IPS-NIHi11 (cell line): ENCODE measurements around the gene C6orf118.
A peak's percentile ranks its signal among the peaks of the same experiment; 100 is the strongest.

Experiments used
- DNase-seq: peaks from one replicate; pipeline ENCODE4 v3.0.0; 2012; ENCODE audit warnings: mixed read lengths, low spot score

The C6orf118 gene

DNA sequence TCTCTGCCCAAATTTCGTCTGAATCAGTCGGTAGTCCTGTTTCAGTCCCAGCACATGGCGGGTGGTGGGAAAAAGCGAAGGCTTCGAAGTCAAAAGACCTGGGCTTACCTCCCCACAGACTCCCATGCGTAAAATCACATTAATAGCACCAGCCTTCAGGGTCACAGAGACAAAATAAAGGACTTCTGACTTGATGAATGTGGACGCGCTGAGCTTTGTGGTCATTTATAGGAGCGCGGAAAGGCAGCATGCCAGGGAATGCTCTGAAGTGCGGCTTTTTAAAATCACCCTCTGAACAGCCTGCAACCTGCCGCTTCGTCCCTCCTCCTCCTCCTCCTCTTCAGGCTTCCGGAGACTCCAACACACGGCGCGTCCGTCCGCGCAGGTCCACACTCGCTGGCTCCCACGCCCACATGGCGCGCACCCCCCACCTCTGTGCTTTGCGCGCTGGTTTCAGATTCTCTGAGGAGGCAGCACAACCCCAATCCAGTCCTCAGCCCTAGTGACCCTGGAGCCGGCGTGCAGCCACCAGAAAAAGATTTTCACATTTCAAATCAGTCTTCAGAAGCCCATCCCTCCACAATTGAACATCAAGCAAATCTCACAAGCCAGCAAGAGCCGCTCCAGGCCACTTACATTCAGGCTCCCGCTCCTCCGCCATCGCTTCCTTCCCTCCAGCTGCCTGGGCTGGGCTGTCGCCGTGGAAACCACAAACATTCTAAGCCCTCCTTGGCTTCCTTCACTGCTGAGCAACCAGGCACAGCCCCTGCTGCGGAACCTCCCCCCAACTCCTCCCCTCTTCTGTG lies at the start of gene C6orf118:
Gene C6orf118, minus strand, starts transcription at position 680 of the 806 bp plus-strand sequence. Its CDS starts 19 bp downstream, at position 661.
- DNase-seq: peak; percentile 88

DNA sequence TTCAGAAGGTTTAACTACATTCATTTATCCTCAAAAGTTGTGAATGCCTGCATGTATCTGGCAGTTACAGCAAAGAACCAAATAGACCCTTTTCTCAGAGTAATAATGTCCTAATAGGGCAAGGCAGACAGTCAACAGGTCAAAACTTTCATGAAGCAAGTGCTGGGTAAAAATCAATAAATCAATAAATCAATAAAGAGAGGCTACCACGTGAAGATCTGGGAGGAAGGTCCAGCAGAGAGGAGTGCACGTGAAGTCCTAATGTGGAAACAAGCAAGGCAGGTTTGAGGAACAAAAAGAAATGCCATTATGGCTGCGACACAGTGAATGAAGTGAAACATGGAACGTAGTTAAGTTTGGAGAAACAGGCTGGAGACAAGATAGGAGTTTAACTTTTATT lies 36.3 kb upstream of the C6orf118 start:
- no peak for DNase-seq

DNA sequence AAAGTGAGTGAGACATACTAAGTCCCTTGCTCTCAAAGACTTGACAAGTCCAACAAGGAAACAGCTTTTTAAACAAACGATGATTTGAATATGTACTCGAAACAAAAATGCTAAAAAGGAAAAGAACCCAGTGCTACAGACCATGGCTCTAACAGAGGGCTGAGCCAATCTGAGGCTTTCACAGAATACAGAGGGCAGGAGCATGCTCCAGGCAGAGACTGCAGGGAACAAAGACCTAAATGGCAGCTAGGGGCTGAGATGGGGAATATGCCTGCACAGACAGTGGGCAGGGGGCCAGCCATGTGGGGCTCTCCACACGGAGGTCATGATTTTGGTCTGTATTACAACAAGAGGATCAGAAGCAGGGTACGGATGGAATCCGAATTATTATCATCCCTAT lies 31.1 kb upstream of the C6orf118 start:
- no peak for DNase-seq

DNA sequence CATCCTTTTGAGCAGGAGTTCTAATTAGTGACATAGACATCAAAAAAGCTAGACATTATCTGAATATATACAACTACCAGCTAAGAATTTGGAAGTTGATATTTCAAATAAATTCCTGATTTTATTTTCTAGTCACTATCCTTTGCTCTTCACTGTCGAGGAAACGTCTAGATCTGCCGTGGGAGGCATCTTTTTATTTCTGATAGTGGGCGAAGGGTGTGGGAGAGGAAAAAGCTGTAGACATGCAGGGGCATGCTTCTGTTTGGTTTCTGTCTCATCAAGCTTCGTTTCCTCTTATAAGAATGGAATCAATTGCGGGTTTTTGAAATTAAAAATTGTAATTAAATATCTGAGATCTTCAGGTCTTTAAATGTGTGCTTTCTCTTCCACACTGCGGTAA lies 16.2 kb upstream of the C6orf118 start:
- no peak for DNase-seq

DNA sequence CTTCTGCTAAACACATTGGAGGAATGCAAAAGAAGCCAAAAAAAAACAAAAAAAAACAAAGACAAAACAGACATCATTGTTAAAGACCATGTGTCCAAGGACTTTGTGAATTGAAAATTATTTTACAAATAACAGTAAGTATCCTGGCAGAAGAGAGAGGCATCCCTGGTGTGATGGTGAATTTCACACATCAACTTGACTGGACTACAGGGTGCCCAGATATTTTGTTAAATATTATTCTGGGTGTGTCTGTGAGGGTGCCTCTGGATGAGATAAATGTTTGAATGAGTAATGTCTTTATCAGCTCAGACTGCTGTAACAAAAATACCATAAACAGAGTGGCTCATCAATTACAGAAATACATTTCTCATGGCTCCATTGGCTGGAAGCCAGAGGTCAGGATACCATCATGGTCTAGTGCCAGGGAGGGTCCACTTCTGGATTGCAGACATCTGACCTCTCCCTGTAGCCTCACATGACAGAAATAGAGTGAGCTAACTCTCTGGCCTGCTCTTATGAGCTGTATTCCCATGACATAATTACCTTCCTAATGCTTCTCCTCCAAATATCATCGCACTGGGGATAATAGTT lies 12.2 kb upstream of the C6orf118 start:
- DNase-seq: no peak

DNA sequence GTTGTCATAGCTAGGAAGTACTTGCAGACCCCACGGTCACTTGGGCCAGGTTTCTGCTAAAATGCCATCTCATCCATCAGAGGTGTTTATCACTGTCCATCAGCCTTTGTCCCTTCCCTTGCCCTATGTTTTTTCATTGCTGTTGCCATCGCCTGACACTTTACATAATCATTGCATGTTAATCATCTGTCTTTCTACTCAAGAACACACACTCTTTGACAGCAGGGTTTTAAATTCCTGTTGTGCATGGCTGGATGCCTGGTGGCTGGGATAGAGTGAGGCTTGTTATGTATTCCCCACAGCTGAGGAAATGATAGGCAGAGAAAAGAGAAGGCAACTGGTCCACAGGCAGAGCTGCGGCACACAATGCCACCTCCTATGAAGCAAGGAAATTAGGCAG lies 11.7 kb upstream of the C6orf118 start:
- no peak for DNase-seq

DNA sequence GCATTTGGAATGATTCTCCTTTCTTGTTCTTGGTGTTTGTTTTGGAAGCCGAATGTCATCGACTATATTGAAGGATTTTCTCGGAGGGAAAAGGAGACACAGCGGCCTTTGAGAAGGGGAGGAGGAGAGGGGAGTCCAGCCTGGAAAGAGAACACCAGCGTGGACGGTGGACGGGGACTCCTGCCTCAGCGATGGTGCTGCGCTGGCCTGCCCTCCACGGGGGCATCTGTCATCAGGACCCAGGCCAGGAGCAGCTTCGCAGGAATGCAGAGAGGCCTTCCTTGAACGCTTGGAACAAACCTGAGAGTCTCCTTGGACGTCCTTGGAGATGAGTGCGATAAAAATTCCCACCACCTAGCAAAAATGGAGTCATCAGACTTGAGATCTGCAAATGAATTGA lies 8.3 kb upstream of the C6orf118 start:
- no peak for DNase-seq

DNA sequence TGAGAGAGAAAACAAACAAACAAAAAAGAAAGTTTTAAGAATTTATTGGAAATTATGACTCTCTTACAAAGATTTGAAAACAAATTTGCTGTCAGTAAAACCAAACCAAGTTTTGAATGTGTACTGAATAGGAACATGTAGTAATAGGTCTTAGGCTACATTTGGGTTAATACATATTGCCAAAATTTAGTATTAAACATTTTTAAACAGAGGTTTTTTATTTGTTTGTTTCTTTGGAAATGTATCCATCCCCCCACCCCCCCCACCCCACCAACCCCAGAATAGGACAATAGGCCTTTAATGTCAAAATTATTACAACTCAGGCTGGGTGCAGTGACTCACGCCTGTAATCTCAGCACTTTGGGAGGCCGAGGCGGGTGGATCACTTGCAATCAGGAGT lies 2.5 kb downstream of the C6orf118 start:
- no peak for DNase-seq

DNA sequence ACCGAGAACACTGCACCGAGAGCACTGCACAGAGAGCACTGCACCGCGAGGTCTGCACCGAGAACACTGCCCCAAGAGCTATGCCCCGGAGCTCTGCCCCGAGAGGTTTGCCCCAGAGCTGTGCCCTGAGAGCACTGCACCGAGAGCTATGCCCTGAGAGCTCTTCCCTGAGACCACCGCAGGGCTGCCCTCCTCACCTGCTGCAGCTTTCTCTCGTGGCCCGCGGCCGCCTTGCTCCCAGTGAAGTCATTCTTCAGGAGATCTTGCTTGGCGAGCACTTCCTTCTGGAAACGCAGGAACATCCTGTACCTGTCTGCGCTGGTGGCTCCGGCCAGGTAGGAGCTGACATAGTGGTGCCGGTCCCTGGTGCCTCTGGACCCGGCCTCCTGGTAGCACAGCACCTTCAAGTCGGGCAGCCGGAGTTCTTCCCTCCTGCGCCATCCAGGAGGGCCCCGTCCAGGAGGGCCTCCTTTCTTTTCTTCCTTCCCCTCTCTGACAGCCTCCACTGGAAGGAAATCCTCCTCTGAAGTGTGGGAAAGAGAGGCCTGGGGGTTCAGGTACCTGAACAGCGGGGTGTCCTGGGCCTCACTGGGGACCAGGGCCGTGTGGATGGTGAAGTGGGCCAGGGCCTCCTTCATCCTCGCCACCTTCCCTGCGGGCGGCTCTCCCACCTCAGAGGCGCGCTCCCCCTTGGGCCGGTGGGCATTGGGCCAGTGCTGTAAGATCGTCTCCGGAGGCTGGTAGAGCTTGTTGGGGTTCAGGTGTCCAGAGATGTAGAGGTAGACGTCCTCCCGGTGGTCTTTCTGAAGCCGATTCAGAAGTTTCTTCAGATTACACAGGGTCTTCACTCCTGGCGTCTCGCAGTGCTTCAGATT lies 7.8 kb downstream of the C6orf118 start:
- no peak for DNase-seq

DNA sequence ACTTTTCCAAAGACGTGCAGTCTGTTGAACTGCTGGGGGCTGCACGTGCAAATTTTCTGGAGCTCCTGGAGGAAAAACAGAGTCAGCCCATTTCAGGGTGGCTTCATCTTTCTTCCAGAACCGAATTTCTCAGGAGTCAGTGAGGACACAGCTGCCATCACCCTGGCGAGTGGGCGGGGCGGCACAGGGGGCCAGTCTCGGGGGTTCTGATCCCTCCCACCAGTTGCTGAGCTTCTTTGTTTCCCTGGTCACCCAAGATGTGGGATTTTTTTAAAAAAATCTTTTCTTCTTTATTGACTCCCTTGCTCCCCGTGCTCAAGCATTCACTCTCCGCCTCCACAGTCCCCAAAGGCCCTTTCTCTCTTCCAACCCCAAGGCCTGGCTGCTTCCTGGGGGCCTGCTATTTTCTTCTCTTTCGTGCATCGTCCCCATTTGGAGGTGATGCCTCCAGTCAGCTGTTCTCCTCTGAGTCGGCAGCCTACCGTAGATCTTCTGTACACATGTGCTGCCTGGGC lies 8.9 kb downstream of the C6orf118 start:
- no peak for DNase-seq

DNA sequence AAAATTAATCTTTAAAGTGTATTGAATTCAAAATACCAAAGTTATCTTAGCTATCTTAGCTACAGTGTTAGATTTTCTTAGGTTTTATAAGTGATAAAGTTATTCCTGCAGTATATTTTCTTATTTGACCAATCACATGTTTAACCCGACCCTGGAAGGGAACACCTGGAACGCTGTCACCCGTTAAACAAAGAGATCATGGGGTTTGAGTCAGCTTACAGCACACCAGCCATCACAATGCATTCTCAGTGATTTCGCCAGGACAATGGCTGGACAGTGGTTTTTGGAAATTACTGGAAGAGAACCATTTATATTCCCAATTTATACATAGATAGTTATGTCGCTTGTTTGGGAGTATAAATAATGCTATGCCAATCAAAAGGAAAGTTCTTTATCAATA lies 10.5 kb downstream of the C6orf118 start:
- DNase-seq: no peak

DNA sequence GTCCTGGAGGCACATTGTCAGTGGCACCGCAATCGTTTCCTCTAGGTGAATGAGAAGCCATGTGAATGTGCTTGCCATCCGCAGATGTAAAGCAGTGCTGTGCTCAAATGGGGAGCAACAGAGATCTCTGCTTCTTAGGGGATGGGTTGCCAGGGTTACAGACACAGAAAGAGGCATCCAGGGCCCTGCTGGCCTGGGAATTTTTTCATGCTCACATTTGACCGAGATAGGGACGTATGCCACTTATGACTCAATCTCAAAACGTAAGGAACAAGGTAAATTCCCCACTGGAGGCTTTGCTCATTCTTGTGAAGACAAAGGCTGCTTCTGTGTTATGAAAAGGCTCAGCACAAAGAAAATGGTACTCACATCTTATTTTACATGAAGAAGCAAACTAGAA lies 11.0 kb downstream of the C6orf118 start:
- DNase-seq: no peak

DNA sequence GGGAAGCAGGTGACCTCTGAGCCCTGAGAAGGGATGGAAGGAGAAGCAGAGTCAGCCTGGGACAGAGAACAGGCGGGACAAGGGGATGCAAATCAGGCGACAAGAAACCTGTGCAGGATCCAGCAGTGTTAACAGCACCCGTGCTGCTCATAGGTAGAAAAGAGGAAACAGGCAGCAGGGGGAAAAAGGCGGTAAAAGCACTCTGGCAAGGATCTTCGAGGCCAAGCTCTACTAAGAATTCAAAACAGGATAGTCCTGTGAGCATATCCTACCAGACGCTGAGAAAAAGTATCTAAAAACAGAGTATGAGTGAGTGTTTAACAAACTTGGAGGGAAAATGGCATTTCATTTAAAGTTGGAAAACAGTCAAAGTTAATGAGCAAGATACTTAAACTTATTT lies 16.7 kb downstream of the C6orf118 start:
- no peak for DNase-seq

DNA sequence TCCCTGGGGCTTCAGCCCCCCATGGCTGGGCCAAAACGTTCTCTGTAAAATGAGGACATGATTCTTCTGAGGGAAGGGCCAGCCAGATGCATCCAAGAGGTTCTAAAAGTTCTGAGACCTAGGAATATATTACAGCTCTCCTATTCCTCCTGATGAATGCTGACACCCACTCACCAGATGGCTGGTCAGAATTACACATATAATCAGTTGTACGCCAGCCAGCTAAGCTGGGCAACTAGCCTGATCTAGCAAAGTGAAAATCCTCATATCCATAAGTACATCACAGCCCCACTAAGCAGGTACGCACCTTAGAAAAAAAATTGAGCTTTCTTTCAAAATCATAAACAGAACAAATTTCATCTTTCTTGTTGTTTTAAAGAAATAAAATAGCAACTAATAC lies 34.8 kb downstream of the C6orf118 start:
- DNase-seq: no peak

DNA sequence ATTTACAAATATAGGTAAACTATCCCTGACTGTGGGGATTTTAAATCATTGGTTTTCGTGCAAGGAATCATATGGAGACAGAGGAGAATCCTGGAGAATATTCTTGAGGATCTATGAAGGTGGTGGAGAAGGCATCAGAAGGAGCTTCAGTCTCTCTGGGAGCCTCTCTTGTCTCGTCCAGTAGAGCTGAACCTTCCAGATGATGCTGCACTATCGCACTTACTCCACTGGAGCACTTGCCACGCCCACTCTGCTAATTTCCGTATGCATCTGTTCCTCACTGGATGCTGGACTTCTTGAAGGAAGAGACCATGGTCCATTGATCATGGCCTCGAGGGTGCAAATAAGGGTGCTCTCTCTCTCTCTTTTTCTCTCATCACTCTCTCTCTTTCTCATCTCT lies 36.8 kb downstream of the C6orf118 start:
- DNase-seq: no peak

DNA sequence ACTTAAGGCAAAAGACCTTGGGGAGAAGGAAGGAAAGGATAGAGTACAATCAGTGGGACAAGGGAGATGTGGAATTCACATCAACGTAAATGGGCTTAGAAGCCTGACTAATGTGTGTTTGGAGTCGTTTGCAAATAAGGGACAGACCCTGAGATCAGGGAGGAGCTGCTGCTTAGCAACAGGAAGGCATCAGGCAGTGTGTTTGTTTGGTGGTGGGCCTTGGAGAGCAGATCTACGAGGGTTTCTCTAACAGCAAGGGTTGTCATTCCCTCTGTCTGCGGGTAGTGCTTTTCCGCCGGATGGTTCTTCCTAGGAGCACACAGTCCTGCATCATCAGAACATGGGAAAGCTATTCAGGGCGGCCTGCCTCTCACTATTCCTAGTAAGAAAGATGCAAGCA lies 40.4 kb downstream of the C6orf118 start:
- DNase-seq: no peak

DNA sequence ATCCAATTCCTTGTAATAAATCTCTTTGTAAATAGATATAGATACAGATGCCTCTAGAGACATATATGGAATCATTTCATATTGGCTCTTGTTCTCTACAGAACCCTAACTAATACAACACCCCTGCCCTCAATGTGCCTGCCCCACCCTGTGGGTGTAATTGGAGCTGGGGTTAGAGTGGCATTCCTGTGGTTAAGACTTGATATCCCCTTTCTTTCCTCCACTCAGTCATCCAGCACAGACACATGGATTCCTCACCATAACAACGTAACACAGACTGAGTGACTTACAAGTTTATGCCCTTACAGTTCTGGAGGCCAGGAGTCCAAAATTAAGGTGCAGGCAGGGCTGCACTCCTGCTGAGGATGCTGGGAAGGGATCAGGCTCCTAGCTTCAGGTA lies 42.8 kb downstream of the C6orf118 start:
- DNase-seq: no peak

DNA sequence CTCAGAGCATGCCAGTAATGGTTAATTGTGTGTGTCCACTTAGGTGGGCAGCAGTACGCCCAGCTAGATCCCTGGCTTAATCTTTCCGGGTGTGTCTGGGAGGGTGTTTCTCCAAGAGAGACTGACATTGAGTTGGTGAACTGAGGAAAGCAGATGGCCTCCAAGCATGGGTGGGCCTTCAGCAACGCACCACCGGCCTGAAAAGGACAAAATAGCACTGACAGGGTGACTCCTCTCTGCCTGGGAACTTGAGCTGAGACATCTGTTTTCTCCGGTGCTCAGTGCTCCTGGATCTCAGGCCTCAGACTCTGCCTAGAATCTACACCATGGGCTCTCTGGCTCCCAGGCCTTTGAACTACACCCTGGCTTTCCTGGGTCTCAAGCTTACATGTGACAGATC lies 43.2 kb downstream of the C6orf118 start:
- DNase-seq: no peak

DNA sequence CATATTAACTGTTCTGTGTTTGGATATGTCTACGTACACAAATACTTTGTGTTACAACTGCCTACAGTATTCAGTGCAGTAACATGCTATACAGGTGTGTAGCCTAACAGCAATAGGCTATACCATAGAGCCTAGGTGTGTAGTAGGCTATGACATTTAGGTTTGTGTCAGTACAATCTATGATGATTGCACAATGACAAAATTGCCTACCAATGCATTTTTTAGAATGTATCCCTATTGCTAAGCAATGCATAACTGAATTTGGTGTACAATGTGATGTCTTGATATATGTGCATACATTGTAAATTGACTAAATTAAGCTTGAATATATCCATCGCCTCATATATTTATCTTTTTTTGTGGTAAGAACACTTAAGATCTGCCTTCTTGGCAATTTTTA lies 48.9 kb downstream of the C6orf118 start:
- DNase-seq: no peak

DNA sequence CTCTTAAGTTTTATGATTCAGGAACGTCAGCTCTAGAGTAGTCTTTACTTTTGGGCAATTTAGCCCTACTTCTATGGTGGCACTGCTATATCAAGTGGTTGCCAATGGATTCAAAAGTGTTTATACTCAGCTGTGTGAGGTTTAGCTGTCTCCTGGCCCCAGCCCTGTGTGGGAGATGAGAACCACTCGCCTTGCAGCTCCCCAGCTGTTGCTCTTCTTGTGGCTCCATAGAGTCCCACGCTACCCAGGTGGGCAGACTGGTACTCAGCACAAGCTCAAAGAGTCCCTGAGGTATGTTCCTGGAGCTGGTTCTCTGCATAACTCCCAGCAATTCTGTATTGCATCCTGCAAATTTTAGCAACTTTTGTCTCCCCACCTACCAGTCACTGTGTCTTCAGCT lies 59.6 kb downstream of the C6orf118 start:
- DNase-seq: no peak

DNA sequence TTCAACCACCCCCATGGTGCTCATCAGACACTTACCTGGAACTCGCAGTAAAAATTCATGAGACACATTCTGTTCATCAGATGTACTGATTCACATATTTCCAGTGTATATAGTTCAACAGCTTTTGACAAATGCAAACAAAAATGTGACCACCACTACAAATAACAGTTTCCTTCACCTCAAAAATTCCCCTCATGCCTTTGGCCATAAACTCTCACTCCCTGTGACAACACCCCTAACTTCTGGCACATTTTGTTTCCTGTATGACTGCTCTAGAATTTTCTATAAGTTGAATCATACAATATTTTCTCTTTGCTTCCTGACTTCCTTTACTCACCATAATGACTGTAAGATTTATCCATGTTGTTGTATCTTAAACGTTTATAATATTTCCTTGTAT lies 63.7 kb downstream of the C6orf118 start:
- no peak for DNase-seq

DNA sequence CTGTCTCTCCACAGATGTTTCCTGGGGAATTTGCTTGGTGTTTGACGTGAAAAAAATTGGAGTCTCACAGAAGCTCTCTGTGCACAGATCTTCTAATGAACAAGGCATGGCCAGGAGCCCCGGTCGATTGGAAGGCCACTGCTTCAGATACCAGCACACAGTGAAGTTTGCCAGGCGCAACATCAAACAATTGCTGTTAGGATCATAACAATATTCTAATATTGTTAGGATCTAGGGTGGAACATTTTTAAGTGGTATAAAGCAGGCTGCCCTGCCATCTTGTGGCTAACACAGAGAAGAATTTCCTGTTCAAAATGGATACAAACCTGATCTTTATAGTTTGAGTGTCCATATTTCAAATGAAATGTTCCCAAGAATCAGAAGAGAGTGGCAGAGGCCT lies 64.1 kb downstream of the C6orf118 start:
- DNase-seq: no peak
